ENCODE measurements around the gene C11orf21. TPM values are rescaled to one million over a fixed set of nuclear protein-coding genes. Genes with fewer than 3 reads are reported as not detected.
A peak's percentile ranks its signal among the peaks of the same experiment; 100 is the strongest.

C11orf21 gene
- total RNA-seq, 4 donors from 2014 or later, result 0.39 to 2.4 (median 1.1) TPM

DNA sequence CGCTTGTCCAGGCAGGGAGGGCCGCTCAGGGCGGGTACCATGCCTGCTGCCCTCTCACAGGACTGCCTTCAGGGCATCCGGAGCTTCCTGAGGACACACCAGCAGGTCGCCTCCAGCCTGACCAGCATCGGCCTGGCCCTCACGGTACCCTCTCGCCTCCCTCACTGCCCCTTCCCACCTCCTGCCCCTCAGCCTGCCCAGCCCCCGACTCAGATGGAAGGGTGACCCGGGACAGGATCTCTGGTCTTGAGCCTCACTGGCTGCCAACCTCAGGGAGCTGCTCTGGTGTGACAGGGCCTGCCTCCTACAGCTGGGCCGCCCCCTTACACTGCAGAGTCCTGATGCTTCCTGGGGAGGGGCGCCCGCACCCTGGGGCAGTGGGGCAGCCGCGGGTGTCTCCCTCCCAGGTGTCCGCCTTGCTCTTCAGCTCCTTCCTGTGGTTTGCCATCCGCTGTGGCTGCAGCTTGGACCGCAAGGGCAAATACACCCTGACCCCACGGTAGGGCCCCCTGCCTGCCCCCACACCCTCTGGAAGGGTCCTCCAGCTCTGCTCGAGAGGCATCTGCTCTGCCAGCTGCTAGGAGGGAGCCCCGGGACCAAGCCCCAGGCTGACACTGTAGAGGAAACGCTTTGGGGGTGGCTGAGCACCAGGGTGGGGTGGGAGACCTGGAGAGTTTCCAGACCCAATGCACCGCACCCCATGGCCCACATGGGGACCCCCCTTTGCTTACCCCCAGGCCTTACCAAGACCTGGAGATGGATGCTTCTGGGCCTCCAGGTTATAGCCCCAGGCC lies 14.6 kb upstream of the C11orf21 start:
- Histone ChIP-seq H3K4me1 (peaks cover 0 to 47% (median 34%) of the 10 kb centered on the region in 4 donors), H3K9me3 (peaks cover 0 to 13% (median 0%) of the 10 kb centered on the region in 4 donors), H3K36me3 (peaks cover 0 to 7% (median 0%) of the 10 kb centered on the region in 3 donors), H3K27ac (peak overlapping the region in 3 of 4 donors; percentile 86 to 96 (median 88)), H3K27me3 (no peaks in the 10 kb centered on the region), H3K4me3 (no peak overlapping the region)
- TF ChIP-seq POLR2A (IDR thresholded peaks at IDR 0.05), result no peak
- TF ChIP-seq CTCF (IDR thresholded peaks at IDR 0.05), result no peak
- no peak for TF ChIP-seq EP300 (IDR thresholded peaks at IDR 0.05)
- DNase-seq (ENCODE audit: low spot score in 2 of 2), result no peak
- 88 to 89% methylated on average over 14 to 19 of the region's 23 CpGs for WGBS, 2 donors

DNA sequence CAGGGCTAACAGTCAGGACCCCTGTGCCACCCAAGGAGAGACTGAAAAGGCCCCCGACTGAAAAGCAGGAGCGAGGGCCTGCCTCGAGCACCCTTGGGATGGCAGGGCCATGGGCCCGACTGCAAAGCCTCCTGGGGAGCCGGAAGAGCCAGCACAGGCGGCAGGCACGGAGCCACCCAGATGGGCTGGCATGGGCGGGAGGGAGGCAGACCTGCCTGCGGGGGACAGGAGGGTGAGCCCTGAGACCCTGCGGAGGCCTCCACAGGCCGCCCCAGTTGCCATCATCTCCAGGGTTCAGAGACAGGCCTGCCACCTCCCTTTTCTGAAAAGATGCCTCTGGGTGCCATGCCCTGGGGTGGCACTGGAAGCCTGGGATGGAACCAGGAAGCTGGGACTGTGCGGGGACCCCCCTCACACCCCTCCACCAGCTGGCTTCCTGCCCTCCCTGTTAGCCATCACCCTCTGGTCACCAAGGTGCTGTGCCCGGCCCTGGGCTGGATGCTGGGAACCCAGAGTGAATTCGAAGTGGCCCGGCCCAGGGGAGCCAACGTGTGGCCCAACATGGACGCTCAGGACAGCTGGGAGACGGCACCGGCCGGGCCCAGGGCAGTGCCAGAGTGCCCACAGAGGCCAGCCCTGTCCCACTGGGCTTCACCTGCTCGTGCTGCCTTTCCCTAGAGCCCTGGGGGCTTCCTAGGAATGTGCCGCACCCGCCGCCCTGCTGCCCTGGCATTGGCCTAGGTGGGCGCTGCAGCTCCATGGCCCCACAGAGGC lies 13.9 kb upstream of the C11orf21 start:
- no peaks in the 10 kb centered on the region for H3K27me3 ChIP-seq
- TF ChIP-seq CTCF (IDR thresholded peaks at IDR 0.05), result no peak
- no peak for TF ChIP-seq POLR2A (IDR thresholded peaks at IDR 0.05)
- peak in 1 of 2 donors; percentile 0 for TF ChIP-seq EP300 (IDR thresholded peaks at IDR 0.05)
- peak overlapping the region; percentile 80 to 96 (median 87) for H3K27ac ChIP-seq
- WGBS, 2 donors, result 50 to 65% methylated on average over 14 to 19 of the region's 25 CpGs
- peaks cover 0 to 13% (median 0%) of the 10 kb centered on the region in 4 donors for H3K9me3 ChIP-seq
- DNase-seq (ENCODE audit: low spot score in 2 of 2), result no peak
- H3K36me3 ChIP-seq, result peaks cover 0 to 7% (median 0%) of the 10 kb centered on the region in 3 donors
- peak overlapping the region in 1 of 4 donors; percentile 16 for H3K4me3 ChIP-seq
- H3K4me1 ChIP-seq, result peaks cover 0 to 54% (median 38%) of the 10 kb centered on the region in 4 donors

GRCh38 chr11:2314525-2315394 lies 13.0 kb upstream of the C11orf21 start:
- Histone ChIP-seq H3K4me3 (peak overlapping the region in 1 of 4 donors; percentile 16), H3K36me3 (peaks cover 0 to 7% (median 0%) of the 10 kb centered on the region in 3 donors), H3K4me1 (peaks cover 0 to 54% (median 38%) of the 10 kb centered on the region in 4 donors), H3K27ac (peak overlapping the region; percentile 80 to 96 (median 87)), H3K9me3 (peaks cover 0 to 13% (median 0%) of the 10 kb centered on the region in 4 donors), H3K27me3 (no peaks in the 10 kb centered on the region)
- no peak for TF ChIP-seq CTCF (IDR thresholded peaks at IDR 0.05)
- TF ChIP-seq EP300 (IDR thresholded peaks at IDR 0.05), result peak; percentile 11 to 57
- TF ChIP-seq POLR2A (IDR thresholded peaks at IDR 0.05), result peak in 1 of 2 donors; percentile 31
- WGBS, 2 donors, result 16 to 25% methylated on average over 12 to 14 of the region's 16 CpGs
- peak; percentile 83 to 86 for DNase-seq (ENCODE audit: low spot score in 2 of 2)

DNA sequence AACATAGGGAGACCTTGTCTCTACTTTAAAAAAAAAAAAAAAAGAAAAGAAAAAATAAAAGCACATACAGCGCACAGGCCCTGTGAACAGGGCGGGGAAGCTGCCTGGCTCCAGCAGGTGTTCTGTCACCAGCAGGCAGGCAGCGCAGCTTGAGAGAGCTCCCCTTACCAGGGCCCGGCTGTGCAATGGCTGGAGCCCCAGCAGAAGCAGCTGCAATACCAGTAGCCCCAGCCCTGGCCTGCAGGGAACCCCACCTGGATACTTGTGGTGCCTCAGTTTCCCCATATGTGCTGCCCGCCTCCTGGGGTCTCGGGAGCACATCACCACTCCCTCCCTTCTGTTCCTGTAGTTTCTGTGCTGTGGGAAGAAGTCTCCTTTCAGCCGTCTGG lies 12.4 kb upstream of the C11orf21 start:
- 73 to 80% methylated on average over 7 of the region's 7 CpGs for WGBS, 2 donors
- no peak overlapping the region for H3K4me3 ChIP-seq
- TF ChIP-seq CTCF (IDR thresholded peaks at IDR 0.05) (no peak), EP300 (IDR thresholded peaks at IDR 0.05) (no peak), POLR2A (IDR thresholded peaks at IDR 0.05) (no peak)
- peak overlapping the region; percentile 80 to 96 (median 87) for H3K27ac ChIP-seq
- peaks cover 0 to 7% (median 0%) of the 10 kb centered on the region in 3 donors for H3K36me3 ChIP-seq
- no peaks in the 10 kb centered on the region for H3K27me3 ChIP-seq
- peaks cover 0 to 54% (median 38%) of the 10 kb centered on the region in 4 donors for H3K4me1 ChIP-seq
- peaks cover 0 to 13% (median 0%) of the 10 kb centered on the region in 4 donors for H3K9me3 ChIP-seq
- DNase-seq (ENCODE audit: low spot score in 2 of 2), result no peak
